Muscle layer of duodenum (tissue), 2 donors: ENCODE measurements around the gene ITGA4.

ENCODE experiments used
- H3K27ac ChIP-seq: one replicate; pipeline ENCODE4 v1.7.0; 2013; ENCODE audit warnings: mild to moderate bottlenecking, low read length
- H3K27me3 ChIP-seq: one replicate; pipeline ENCODE4 v1.7.0; 2013; ENCODE audit warnings: low read depth, mild to moderate bottlenecking, control low read depth, low read length
- H3K36me3 ChIP-seq, 2 donors: one replicate each; pipeline ENCODE4 v1.7.0; 2013; ENCODE audit warnings: low read length in 2 of 2, control low read depth in 1 of 2, mild to moderate bottlenecking in 1 of 2; ENCODE audit not compliant: insufficient read depth in 2 of 2, control insufficient read depth in 1 of 2
- H3K4me1 ChIP-seq, 2 donors: one replicate each; pipeline ENCODE4 v1.7.0; 2013; ENCODE audit warnings: low read length in 2 of 2, mild to moderate bottlenecking in 2 of 2, control low read depth in 1 of 2, moderate library complexity in 1 of 2; ENCODE audit not compliant: insufficient read depth in 2 of 2, control insufficient read depth in 1 of 2
- H3K4me3 ChIP-seq, 2 donors: one replicate each; pipeline ENCODE4 v1.7.0; 2013; ENCODE audit warnings: low read length in 2 of 2, low read depth in 1 of 2, mild to moderate bottlenecking in 1 of 2
- H3K9me3 ChIP-seq, 2 donors: one replicate each; pipeline ENCODE4 v1.7.0; 2013; ENCODE audit warnings: low read length in 2 of 2, control low read depth in 1 of 2, mild to moderate bottlenecking in 1 of 2; ENCODE audit not compliant: control insufficient read depth in 1 of 2
- donor health status: healthy.

Gene ITGA4

GRCh38 chr2:181471783-181472182 lies 14.6 kb downstream of the ITGA4 start:
- no peaks in the 10 kb centered on the region for H3K36me3 ChIP-seq
- no peak overlapping the region for H3K27ac ChIP-seq
- H3K4me3 ChIP-seq = no peak overlapping the region
- H3K4me1 ChIP-seq = no peaks in the 10 kb centered on the region
- no peaks in the 10 kb centered on the region for H3K27me3 ChIP-seq
- H3K9me3 ChIP-seq = no peaks in the 10 kb centered on the region

- H3K4me1 ChIP-seq = no peaks in the 10 kb centered on the region
- H3K4me3 ChIP-seq = no peak overlapping the region
- no peak overlapping the region for H3K27ac ChIP-seq
- no peaks in the 10 kb centered on the region for H3K9me3 ChIP-seq
- H3K36me3 ChIP-seq = no peaks in the 10 kb centered on the region
- no peaks in the 10 kb centered on the region for H3K27me3 ChIP-seq
Observed at GRCh38 chr2:181472990-181473389, 15.8 kb downstream of the ITGA4 start.

GRCh38 chr2:181474222-181474881 lies 17.2 kb downstream of the ITGA4 start:
- Histone ChIP-seq H3K36me3 (no peaks in the 10 kb centered on the region), H3K4me1 (no peaks in the 10 kb centered on the region)

DNA sequence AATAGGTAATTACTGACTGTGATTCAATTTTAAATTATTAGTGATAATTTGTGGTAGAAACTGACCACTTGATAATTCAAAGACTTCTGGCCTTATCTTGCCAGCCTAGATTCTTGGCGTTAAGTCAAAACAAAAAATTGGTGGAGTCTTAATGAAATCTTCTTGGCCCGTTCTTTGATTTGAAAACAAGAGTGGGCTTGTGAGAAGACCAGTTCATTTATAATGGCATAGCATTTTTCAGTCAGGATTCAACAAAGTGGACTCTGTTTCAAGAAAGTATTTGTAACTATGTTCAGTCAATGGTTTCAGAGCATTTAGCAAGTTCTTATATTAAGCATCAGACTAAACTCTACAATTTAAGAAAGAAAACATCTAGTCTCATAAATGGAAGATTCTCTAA lies 26.0 kb downstream of the ITGA4 start:
- peaks cover 0 to 8% of the 10 kb centered on the region in 2 donors for H3K36me3 ChIP-seq
- H3K27me3 ChIP-seq = no peaks in the 10 kb centered on the region
- no peaks in the 10 kb centered on the region for H3K9me3 ChIP-seq
- H3K4me3 ChIP-seq = no peak overlapping the region
- no peaks in the 10 kb centered on the region for H3K4me1 ChIP-seq
- no peak overlapping the region for H3K27ac ChIP-seq

More at GRCh38 chr2:181474222-181474881, 17.2 kb downstream of the ITGA4 start:
- no peaks in the 10 kb centered on the region for H3K9me3 ChIP-seq
- H3K27me3 ChIP-seq = no peaks in the 10 kb centered on the region
- no peak overlapping the region for H3K4me3 ChIP-seq
- no peak overlapping the region for H3K27ac ChIP-seq

- H3K4me3 ChIP-seq = no peak overlapping the region
- H3K9me3 ChIP-seq = no peaks in the 10 kb centered on the region
- no peaks in the 10 kb centered on the region for H3K27me3 ChIP-seq
- H3K4me1 ChIP-seq = no peaks in the 10 kb centered on the region
- peaks cover 0 to 8% of the 10 kb centered on the region in 2 donors for H3K36me3 ChIP-seq
- H3K27ac ChIP-seq = no peak overlapping the region
Observed at GRCh38 chr2:181483876-181484275, 26.7 kb downstream of the ITGA4 start.

DNA sequence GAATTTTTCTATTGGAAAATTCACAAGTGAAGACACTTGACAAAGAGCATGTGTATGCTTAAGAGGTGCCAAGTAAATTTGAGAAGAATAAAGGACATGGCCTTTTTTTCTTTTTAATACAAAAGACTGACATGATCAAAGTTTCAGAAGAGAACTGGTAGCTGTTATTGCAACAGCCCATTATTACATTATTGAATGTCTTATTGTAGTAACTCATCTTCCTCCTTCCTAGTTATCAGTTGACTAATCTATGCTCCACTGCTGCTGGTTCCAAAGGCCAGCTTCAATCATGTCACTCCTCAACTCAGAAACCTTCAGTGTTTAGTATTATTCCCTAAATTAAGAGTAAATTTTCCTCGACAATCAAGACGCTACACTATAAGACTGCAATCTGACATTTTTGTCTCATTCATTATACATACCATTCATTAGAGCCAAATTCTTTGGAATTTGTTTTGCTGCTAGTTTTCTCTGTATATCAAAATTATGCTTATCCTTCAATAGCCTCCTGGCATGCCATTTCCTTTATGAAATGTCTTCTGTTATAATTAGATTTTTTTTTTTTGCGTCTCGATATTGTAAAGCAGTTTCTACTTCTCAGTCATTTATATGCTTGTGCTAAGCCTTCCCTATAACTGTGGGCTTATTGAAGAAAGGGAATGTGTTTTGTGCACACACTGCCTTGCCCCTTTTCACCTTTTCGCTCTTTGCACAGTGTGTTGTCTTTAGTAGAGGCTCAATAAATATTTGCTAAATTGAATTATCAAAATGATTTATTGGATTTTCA lies 27.9 kb downstream of the ITGA4 start:
- no peaks in the 10 kb centered on the region for H3K4me1 ChIP-seq
- no peak overlapping the region for H3K27ac ChIP-seq
- H3K9me3 ChIP-seq = no peaks in the 10 kb centered on the region
- H3K4me3 ChIP-seq = no peak overlapping the region
- H3K27me3 ChIP-seq = no peaks in the 10 kb centered on the region
- H3K36me3 ChIP-seq = peaks cover 0 to 8% of the 10 kb centered on the region in 2 donors

DNA sequence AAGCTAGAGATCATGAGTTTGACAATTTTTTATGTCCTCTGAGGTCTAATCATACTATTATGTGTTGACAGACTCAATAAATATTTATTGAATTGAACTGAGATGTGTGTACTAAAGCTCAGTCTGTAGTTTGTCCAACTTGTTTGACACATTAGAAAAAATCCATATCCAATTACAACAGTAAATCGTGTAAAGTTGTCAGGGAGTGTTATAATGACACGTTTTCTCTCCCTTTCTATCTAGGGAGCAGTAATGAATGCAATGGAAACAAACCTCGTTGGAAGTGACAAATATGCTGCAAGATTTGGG lies 28.4 kb downstream of the ITGA4 start:
- Histone ChIP-seq H3K27me3 (no peaks in the 10 kb centered on the region), H3K4me1 (no peaks in the 10 kb centered on the region), H3K4me3 (no peak overlapping the region), H3K27ac (no peak overlapping the region), H3K36me3 (peaks cover 0 to 8% of the 10 kb centered on the region in 2 donors), H3K9me3 (no peaks in the 10 kb centered on the region)

GRCh38 chr2:181499231-181499630 lies 42.0 kb downstream of the ITGA4 start:
- H3K27ac ChIP-seq = no peak overlapping the region
- H3K27me3 ChIP-seq = no peaks in the 10 kb centered on the region
- H3K9me3 ChIP-seq = no peaks in the 10 kb centered on the region
- no peaks in the 10 kb centered on the region for H3K4me1 ChIP-seq
- H3K36me3 ChIP-seq = no peaks in the 10 kb centered on the region
- H3K4me3 ChIP-seq = no peak overlapping the region

GRCh38 chr2:181500201-181500600 lies 43.0 kb downstream of the ITGA4 start:
- no peak overlapping the region for H3K4me3 ChIP-seq
- H3K27ac ChIP-seq = no peak overlapping the region
- H3K4me1 ChIP-seq = no peaks in the 10 kb centered on the region
- no peaks in the 10 kb centered on the region for H3K27me3 ChIP-seq
- no peaks in the 10 kb centered on the region for H3K36me3 ChIP-seq
- no peaks in the 10 kb centered on the region for H3K9me3 ChIP-seq

GRCh38 chr2:181515719-181516118 lies 58.5 kb downstream of the ITGA4 start:
- no peaks in the 10 kb centered on the region for H3K27me3 ChIP-seq
- no peak overlapping the region for H3K27ac ChIP-seq
- H3K4me1 ChIP-seq = no peaks in the 10 kb centered on the region
- no peaks in the 10 kb centered on the region for H3K36me3 ChIP-seq
- H3K9me3 ChIP-seq = no peaks in the 10 kb centered on the region
- no peak overlapping the region for H3K4me3 ChIP-seq

GRCh38 chr2:181516992-181517391 lies 59.8 kb downstream of the ITGA4 start:
- no peaks in the 10 kb centered on the region for H3K36me3 ChIP-seq
- H3K27ac ChIP-seq = no peak overlapping the region
- H3K9me3 ChIP-seq = no peaks in the 10 kb centered on the region
- H3K4me3 ChIP-seq = no peak overlapping the region
- no peaks in the 10 kb centered on the region for H3K4me1 ChIP-seq
- no peaks in the 10 kb centered on the region for H3K27me3 ChIP-seq
